Thoracic aorta (tissue), 2 donors: ENCODE data around the gene NSMF. TPM values are rescaled to one million over a fixed set of nuclear protein-coding genes. Genes with fewer than 3 reads are reported as not detected.

ENCODE experiments used
- ATAC-seq: fragments of 150-250 bp; one replicate; pipeline ENCODE4 v1.8.0; 2017; ENCODE audit warnings: low read depth; ENCODE audit not compliant: insufficient number of reproducible peaks, low FRiP score
- DNase-seq: peaks from one replicate; pipeline ENCODE4 v3.0.0-alpha.2; 2020; ENCODE audit warnings: low spot score
- H3K27ac ChIP-seq, 2 donors: fragments of 200-600 bp; sonication (generic); 1 replicate in 1 of 2; 2 replicates in 1 of 2; pipeline ENCODE4 v1.5.1; 2016; ENCODE audit warnings: mild to moderate bottlenecking in 2 of 2, moderate library complexity in 2 of 2
- H3K27me3 ChIP-seq: fragments of 200-600 bp; sonication (generic); replicated peaks from 2 replicates; pipeline ENCODE4 v1.6.0; 2016; ENCODE audit warnings: mild to moderate bottlenecking; ENCODE audit not compliant: insufficient read depth
- H3K36me3 ChIP-seq: fragments of 200-600 bp; sonication (generic); one replicate; pipeline ENCODE4 v1.5.1; 2016
- H3K4me1 ChIP-seq, 2 donors: fragments of 200-600 bp; sonication (generic); 1 replicate in 1 of 2; 2 replicates in 1 of 2; pipeline versions ENCODE4 v1.5.1 to v1.6.0; 2016; ENCODE audit warnings: low read depth in 2 of 2, mild to moderate bottlenecking in 1 of 2; ENCODE audit not compliant: control insufficient read depth in 1 of 2
- H3K4me3 ChIP-seq: fragments of 200-600 bp; sonication (generic); 2 replicates; pipeline ENCODE4 v1.5.1; 2016; ENCODE audit warnings: mild to moderate bottlenecking
- H3K9me3 ChIP-seq: fragments of 200-600 bp; sonication (generic); 2 replicates; pipeline ENCODE4 v1.5.1; 2016
- CTCF ChIP-seq: fragments of 200-600 bp; sonication (generic); IDR thresholded peaks from one replicate; pipeline ENCODE4 v1.5.1; 2019; ENCODE audit warnings: antibody characterized with exemption
- total RNA-seq, 2 donors: library from RNA; depleted of rRNA; stranded (reverse); fragments of >200 nt; gene quantifications; one replicate each; pipeline versions ENCODE4 v1.1.0 to v1.2.3, GENCODE V29; 2016

NSMF gene
- total RNA-seq, 2 donors from 2014 or later, result 168 to 251 TPM

GRCh38 chr9:137426018-137426681, 33.0 kb downstream of the NSMF start:
- Histone ChIP-seq H3K27ac (no peak overlapping the region), H3K27me3 (no peaks in the 10 kb centered on the region), H3K4me3 (no peak overlapping the region), H3K4me1 (peaks cover 14 to 24% of the 10 kb centered on the region in 2 donors), H3K9me3 (no peaks in the 10 kb centered on the region), H3K36me3 (no peaks in the 10 kb centered on the region)
- DNase-seq (no peak), ATAC-seq (no peak)
- TF ChIP-seq CTCF, result no peak

- Histone ChIP-seq H3K27me3 (no peaks in the 10 kb centered on the region), H3K4me3 (peak overlapping the region; percentile 96), H3K36me3 (no peaks in the 10 kb centered on the region), H3K27ac (peak overlapping the region; percentile 49 to 73), H3K4me1 (peaks cover 14 to 21% of the 10 kb centered on the region in 2 donors), H3K9me3 (no peaks in the 10 kb centered on the region)
- no peak for TF ChIP-seq CTCF
- peak; percentile 38 for ATAC-seq
- DNase-seq, result no peak
Measured at GRCh38 chr9:137423514-137424291, 35.4 kb downstream of the NSMF start.

- Histone ChIP-seq H3K27me3 (no peaks in the 10 kb centered on the region), H3K36me3 (no peaks in the 10 kb centered on the region), H3K27ac (peak within 1 kb of the TSS; percentile 49 to 73), H3K4me3 (peak within 1 kb of the TSS; percentile 96), H3K4me1 (peaks cover 14 to 21% of the 10 kb centered on the region in 2 donors), H3K9me3 (no peaks in the 10 kb centered on the region)
- ATAC-seq (peak; percentile 93), DNase-seq (peak; percentile 53)
- TF ChIP-seq CTCF, result peak; percentile 61
Measured at GRCh38 chr9:137422604-137423513, 36.3 kb downstream of the NSMF start, which contains the start of the genes EXD3 and NOXA1. TSS of gene EXD3 (minus strand) at chr9:137423162. CDS start at chr9:137395357, 27,805 bp downstream. TSS of gene NOXA1 (plus strand) at chr9:137423393. CDS start at chr9:137423530, 137 bp downstream.

- Histone ChIP-seq H3K27ac (no peak overlapping the region), H3K4me3 (peak overlapping the region; percentile 96), H3K36me3 (no peaks in the 10 kb centered on the region), H3K4me1 (peaks cover 14 to 21% of the 10 kb centered on the region in 2 donors), H3K9me3 (no peaks in the 10 kb centered on the region), H3K27me3 (no peaks in the 10 kb centered on the region)
- ATAC-seq (no peak), DNase-seq (no peak)
- no peak for TF ChIP-seq CTCF
Measured at GRCh38 chr9:137421838-137422603, 37.1 kb downstream of the NSMF start.
